ENCODE results near the gene ULBP2. TPM values are rescaled to one million over a fixed set of nuclear protein-coding genes. Genes with fewer than 3 reads are reported as not detected.
A peak's percentile ranks its signal among the peaks of the same experiment; 100 is the strongest.

The ULBP2 gene
- total RNA-seq (1 to 10 TPM in 1 of 9 donors, under 1 TPM in 6, not detected in 2; 0.35 to 1.8 (median 0.54) TPM), polyA plus RNA-seq (1 to 10 TPM in 1 of 3 donors, under 1 TPM in 2; 0.16 to 1.7 (median 0.30) TPM)
- long read RNA-seq, donor 1, partial matches to known transcripts = 0 of 1 reads
- long read RNA-seq, donor 1, other reads (novel, unspliced or antisense) = 0 of 1 reads
- long read RNA-seq, donor 2 = 0 reads
- long read RNA-seq, donor 3, partial matches to known transcripts = 0 of 2 reads
- long read RNA-seq, donor 3, other reads (novel, unspliced or antisense) = 0 of 2 reads
- long read RNA-seq, donor 4 = 0 reads
- long read RNA-seq, donor 5, partial matches to known transcripts = 0 of 2 reads
- long read RNA-seq, donor 5, other reads (novel, unspliced or antisense) = 0 of 2 reads
- long read RNA-seq, donor 6 = 0 reads
- long read RNA-seq, donor 7 = 0 reads
- long read RNA-seq, donor 8 = 0 reads
- long read RNA-seq, donor 9 = 0 reads
- long read RNA-seq, donor 10 = 0 reads

- TF ChIP-seq POLR2A (IDR thresholded peaks at IDR 0.05) (peak in 1 of 2 donors; percentile 38), CTCF (IDR thresholded peaks at IDR 0.05) (no peak)
- Histone ChIP-seq H3K27me3 (peaks cover 42% of the 10 kb centered on the region), H3K9me3 (replicated peaks in 1 of 3) (no peaks in the 10 kb centered on the region), H3K4me1 (replicated peaks in 1 of 2) (peaks cover 7 to 27% of the 10 kb centered on the region in 2 donors), H3K27ac (peak within 1 kb of the TSS in 1 of 5 donors; percentile 15), H3K4me3 (peak within 1 kb of the TSS in 2 of 4 donors; percentile 16 to 58), H3K36me3 (replicated peaks in 1 of 2) (no peaks in the 10 kb centered on the region)
- intact Hi-C loops (cut with DNase I) = no loop called here
- peak; percentile 81 to 91 (median 87) for DNase-seq
- 0 to 2% (median 1%) methylated on average over 37 to 62 of the region's 62 CpGs for WGBS, 4 donors
Measured at GRCh38 chr6:149941583-149942460, at the start of gene ULBP2. Gene ULBP2 (plus strand): TSS chr6:149942014. CDS start chr6:149942073, 59 bp downstream.

- Histone ChIP-seq H3K4me1 (replicated peaks in 1 of 2) (peaks cover 31 to 36% of the 10 kb centered on the region in 2 donors), H3K27me3 (no peaks in the 10 kb centered on the region), H3K4me3 (no peak overlapping the region), H3K36me3 (replicated peaks in 1 of 2) (no peaks in the 10 kb centered on the region), H3K27ac (peak overlapping the region; percentile 3 to 88 (median 84)), H3K9me3 (replicated peaks in 1 of 3) (no peaks in the 10 kb centered on the region)
- TF ChIP-seq POLR2A (IDR thresholded peaks at IDR 0.05) (peak in 1 of 2 donors; percentile 36), CTCF (IDR thresholded peaks at IDR 0.05) (no peak)
- 25 to 39% (median 33%) methylated on average over 3 to 7 of the region's 7 CpGs for WGBS, 4 donors
- intact Hi-C loops (cut with DNase I) = no loop called here
- peak in 6 of 7 donors; percentile 61 to 83 (median 73) for DNase-seq
Measured at GRCh38 chr6:149895048-149895590, 46.7 kb upstream of the ULBP2 start.

GRCh38 chr6:149895833-149896271, 46.0 kb upstream of the ULBP2 start:
- TF ChIP-seq CTCF (IDR thresholded peaks at IDR 0.05) = no peak
- Histone ChIP-seq H3K36me3 (replicated peaks in 1 of 2) (no peaks in the 10 kb centered on the region), H3K27ac (peak overlapping the region; percentile 3 to 88 (median 84)), H3K27me3 (no peaks in the 10 kb centered on the region), H3K4me3 (no peak overlapping the region), H3K9me3 (replicated peaks in 1 of 3) (no peaks in the 10 kb centered on the region), H3K4me1 (replicated peaks in 1 of 2) (peaks cover 31 to 36% of the 10 kb centered on the region in 2 donors)
- DNase-seq = peak; percentile 63 to 90 (median 75)
- intact Hi-C loops (cut with DNase I) = no loop called here
- 26 to 44% (median 41%) methylated on average over 5 of the region's 5 CpGs for WGBS, 4 donors
